Panc1 (cell line): ENCODE results near the gene FAM168B. TPM values are rescaled to one million over a fixed set of nuclear protein-coding genes. Genes with fewer than 3 reads are reported as not detected.

ENCODE experiments used
- ATAC-seq: fragments of 200-7000 bp; cut with Tn5 transposase; 2 replicates; pipeline ENCODE4 v1.9.1; 2020; ENCODE audit warnings: mild to moderate bottlenecking, moderate library complexity
- BruUV-seq: library from RNA; stranded (reverse); fragments of 400-500 nt; replicated peaks from 2 replicates; lab custom pipeline; 2021; lab: Mats Ljungman, UMichigan
- CTCF ChIA-PET: fragments of 300-600 bp; sonication (Branson Sonifier 250); formaldehyde crosslinking; loops from one replicate; lab custom pipeline; 2022; ENCODE audit warnings: antibody characterized with exemption; lab: Charles Lee
- POLR2A ChIA-PET: fragments of 300-600 bp; sonication (Branson Sonifier 250); formaldehyde crosslinking; loops from one replicate; lab custom pipeline; 2022; ENCODE audit warnings: antibody characterized with exemption; lab: Charles Lee
- DNase-seq: peaks from one replicate; pipeline ENCODE4 v3.0.0-alpha.2; 2010; ENCODE audit warnings: low read depth, low spot score
- H3K27ac ChIP-seq: 2 replicates; pipeline ENCODE4 v1.5.1; 2011; ENCODE audit warnings: mild to moderate bottlenecking, low read length, inconsistent platforms
- H3K27me3 ChIP-seq: fragments of 200-500 bp; sonication (Bioruptor generic); 2 replicates; pipeline ENCODE4 v1.6.0; 2014; ENCODE audit warnings: low read length, inconsistent platforms; ENCODE audit not compliant: control insufficient read depth, insufficient read depth
- H3K36me3 ChIP-seq: fragments of 200-500 bp; sonication (Bioruptor generic); 2 replicates; pipeline ENCODE4 v1.5.1; 2014; ENCODE audit warnings: inconsistent platforms, mild to moderate bottlenecking, low read length, moderate library complexity; ENCODE audit not compliant: control insufficient read depth, insufficient read depth
- H3K4me1 ChIP-seq: 2 replicates; pipeline ENCODE4 v1.5.1; 2011; ENCODE audit warnings: inconsistent platforms, mild to moderate bottlenecking, low read length, moderate library complexity; ENCODE audit not compliant: control insufficient read depth, insufficient read depth
- H3K4me3 ChIP-seq, 2 experiments: 2 replicates each; pipeline ENCODE4 v1.5.1; 2011 to 2012; ENCODE audit warnings: low read depth in 2 of 2, low read length in 2 of 2, mild to moderate bottlenecking in 2 of 2, inconsistent platforms in 1 of 2, moderate library complexity in 1 of 2
- H3K9me3 ChIP-seq: fragments of 200-500 bp; sonication (Bioruptor generic); 2 replicates; pipeline ENCODE4 v1.5.1; 2014; ENCODE audit warnings: low read depth, mild to moderate bottlenecking, inconsistent platforms, low read length, moderate library complexity; ENCODE audit not compliant: control insufficient read depth, insufficient read depth
- CTCF ChIP-seq: fragments of 450-650 bp; IDR thresholded peaks from 2 replicates; pipeline ENCODE4 v1.5.1; 2017; ENCODE audit warnings: mild to moderate bottlenecking
- POLR2AphosphoS5 ChIP-seq: IDR thresholded peaks from 2 replicates; pipeline ENCODE4 v1.6.1; 2012; ENCODE audit warnings: mild to moderate bottlenecking, low read depth, low read length, moderate library complexity
- REST ChIP-seq, 2 experiments: IDR thresholded peaks; 2 replicates each; pipeline ENCODE4 v1.6.1; 2011 to 2012; ENCODE audit warnings: low read depth in 2 of 2, control low read depth in 1 of 2, low read length in 1 of 2, mild to moderate bottlenecking in 1 of 2, moderate library complexity in 1 of 2; ENCODE audit not compliant: insufficient read depth in 1 of 2
- SIN3A ChIP-seq: IDR thresholded peaks from 2 replicates; pipeline ENCODE4 v1.6.1; 2012; ENCODE audit warnings: low read depth, mild to moderate bottlenecking, low read length, moderate library complexity, borderline replicate concordance; ENCODE audit not compliant: insufficient read depth
- TCF7L2 ChIP-seq: IDR thresholded peaks from 2 replicates; pipeline ENCODE4 v1.6.1; 2011; ENCODE audit warnings: mild to moderate bottlenecking, low read depth, low read length, inconsistent platforms
- in situ Hi-C: cut with HindIII; loops from 2 replicates; pipeline ENCODE4 v1.10.0; 2016; ENCODE audit warnings: low sequenced_read_pairs, low pct_unique_long_range_greater_than_20kb
- intact Hi-C: fragments of 100-400 bp; cut with micrococcal nuclease; formaldehyde crosslinking; loops from one replicate; pipeline ENCODE4 v1.10.0; 2022; ENCODE audit not compliant: unreplicated experiment
- total RNA-seq: library from RNA; stranded (reverse); gene quantifications from one replicate; pipeline ENCODE4 v1.2.1, GENCODE V29; 2021; ENCODE audit not compliant: unreplicated experiment

Gene FAM168B
- total RNA-seq, 1 experiment from 2014 or later: 137 TPM

GRCh38 chr2:131140581-131140980 lies 47.3 kb upstream of the FAM168B start:
- Histone ChIP-seq H3K9me3 (no peaks in the 10 kb centered on the region), H3K4me3 (no peak overlapping the region), H3K27ac (no peak overlapping the region), H3K4me1 (no peaks in the 10 kb centered on the region), H3K27me3 (no peaks in the 10 kb centered on the region), H3K36me3 (peaks cover 6% of the 10 kb centered on the region)
- ChIA-PET CTCF (no interaction called here), POLR2A (no interaction called here)
- TF ChIP-seq TCF7L2 (no peak), SIN3A (no peak), POLR2AphosphoS5 (no peak), REST (IDR thresholded peaks at IDR 0.05; ENCODE audit: insufficient read depth in 1 of 2, low read depth in 2 of 2, low read length in 1 of 2) (no peak), CTCF (no peak)
- DNase-seq (no peak), ATAC-seq (no peak; the same call in 1 of the 2 replicates)
- intact Hi-C loops: no loop called here
- BruUV-seq: no TSS peak
- in situ Hi-C loops: no loop called here

- intact Hi-C loops (no loop called here), in situ Hi-C loops (no loop called here)
- H3K27me3 ChIP-seq: no peaks in the 10 kb centered on the region
- H3K4me3 ChIP-seq: no peak overlapping the region
- BruUV-seq: no TSS peak
- TF ChIP-seq CTCF (no peak), SIN3A (no peak), POLR2AphosphoS5 (no peak), REST (IDR thresholded peaks at IDR 0.05; ENCODE audit: insufficient read depth in 1 of 2, low read depth in 2 of 2, low read length in 1 of 2) (no peak), TCF7L2 (no peak)
- ChIA-PET CTCF (interaction anchor here (0.5 kb wide), 1 partner anchor 37 kb away, joined by 6 read pairs; no protein-coding TSS in a partner anchor), POLR2A (no interaction called here)
- no peak for DNase-seq
- H3K4me1 ChIP-seq: no peaks in the 10 kb centered on the region
- ATAC-seq: no peak
- no peak overlapping the region for H3K27ac ChIP-seq
- H3K36me3 ChIP-seq: peaks cover 2% of the 10 kb centered on the region; the same call in 1 of the 2 replicates
- no peaks in the 10 kb centered on the region for H3K9me3 ChIP-seq
These were observed 39.5 kb upstream of the FAM168B start for GRCh38 chr2:131132729-131133128.
